Measurements from ENCODE around the gene PGP.

PGP gene

DNA sequence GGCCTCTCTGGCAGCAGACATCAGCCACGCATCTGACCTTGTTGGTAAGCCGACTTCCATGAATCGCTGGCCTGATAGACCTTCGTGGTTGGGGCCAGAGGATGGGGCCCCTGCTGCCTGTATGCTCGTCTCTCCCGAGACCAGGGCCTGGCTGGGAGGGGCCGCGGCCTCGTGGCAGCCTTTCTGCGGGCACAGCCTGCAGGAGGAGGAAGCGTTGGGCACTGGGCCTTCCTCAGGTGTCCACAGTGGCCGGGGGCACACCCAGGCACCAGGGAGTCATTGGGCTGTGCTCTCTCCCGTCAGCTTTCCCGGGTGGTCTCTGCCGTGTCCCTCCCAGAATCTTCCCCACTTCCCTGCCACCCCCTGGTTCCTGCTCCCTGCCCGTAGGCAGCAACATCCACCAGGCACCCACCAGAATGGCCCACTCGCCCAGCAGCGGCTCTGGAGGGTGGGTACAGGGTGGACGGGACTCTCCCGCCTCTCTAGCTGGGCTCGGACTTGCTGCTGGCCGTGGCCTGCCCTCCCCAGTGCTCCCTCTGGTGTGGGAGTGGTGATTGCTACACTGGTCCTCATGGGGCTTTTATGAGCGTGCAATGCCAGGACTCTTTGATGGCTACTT, 15.1 kb upstream of the PGP start:
- H3K9me3 ChIP-seq (ENCODE audit: control insufficient read depth, low read length): no peaks in the 10 kb centered on the region
- DNase-seq (ENCODE audit: low read depth): no peak
- H3K4me1 ChIP-seq (ENCODE audit: control insufficient read depth, insufficient read depth, low read length): peaks cover 6% of the 10 kb centered on the region
- H3K36me3 ChIP-seq (ENCODE audit: control insufficient read depth, insufficient read depth, low read length, severe bottlenecking): peaks cover 53% of the 10 kb centered on the region
- H3K27me3 ChIP-seq (replicated peaks; ENCODE audit: control insufficient read depth, insufficient read depth, low read length): no peaks in the 10 kb centered on the region
- H3K4me3 ChIP-seq (ENCODE audit: low read length): no peak overlapping the region
- no peak overlapping the region for H3K9ac ChIP-seq (ENCODE audit: low read length)

DNA sequence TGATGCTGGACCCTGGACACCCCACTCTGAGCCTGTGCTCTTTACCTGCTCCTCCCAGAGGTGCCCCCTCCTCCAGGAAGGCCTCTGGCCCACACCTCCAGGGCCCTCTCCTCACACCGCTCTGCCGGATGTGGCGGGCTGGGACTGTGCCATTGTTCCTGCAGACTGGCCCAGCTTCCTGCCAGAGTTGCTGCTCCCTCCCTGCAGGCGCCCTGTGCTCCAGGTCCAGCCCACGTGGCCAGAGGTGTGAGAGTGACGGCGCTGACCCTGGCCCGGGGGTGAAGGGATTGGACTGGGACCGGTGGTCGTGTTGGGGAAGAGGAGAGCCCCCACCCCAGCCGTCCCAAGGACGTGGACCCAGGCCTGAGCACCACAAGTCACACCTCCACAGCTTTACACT, 14.5 kb upstream of the PGP start:
- Histone ChIP-seq H3K36me3 (ENCODE audit: control insufficient read depth, insufficient read depth, low read length, severe bottlenecking) (peaks cover 49% of the 10 kb centered on the region), H3K4me3 (ENCODE audit: low read length) (no peak overlapping the region), H3K9ac (ENCODE audit: low read length) (no peak overlapping the region), H3K9me3 (ENCODE audit: control insufficient read depth, low read length) (no peaks in the 10 kb centered on the region), H3K4me1 (ENCODE audit: control insufficient read depth, insufficient read depth, low read length) (peaks cover 12% of the 10 kb centered on the region), H3K27me3 (replicated peaks; ENCODE audit: control insufficient read depth, insufficient read depth, low read length) (no peaks in the 10 kb centered on the region)
- DNase-seq (ENCODE audit: low read depth): no peak

DNA sequence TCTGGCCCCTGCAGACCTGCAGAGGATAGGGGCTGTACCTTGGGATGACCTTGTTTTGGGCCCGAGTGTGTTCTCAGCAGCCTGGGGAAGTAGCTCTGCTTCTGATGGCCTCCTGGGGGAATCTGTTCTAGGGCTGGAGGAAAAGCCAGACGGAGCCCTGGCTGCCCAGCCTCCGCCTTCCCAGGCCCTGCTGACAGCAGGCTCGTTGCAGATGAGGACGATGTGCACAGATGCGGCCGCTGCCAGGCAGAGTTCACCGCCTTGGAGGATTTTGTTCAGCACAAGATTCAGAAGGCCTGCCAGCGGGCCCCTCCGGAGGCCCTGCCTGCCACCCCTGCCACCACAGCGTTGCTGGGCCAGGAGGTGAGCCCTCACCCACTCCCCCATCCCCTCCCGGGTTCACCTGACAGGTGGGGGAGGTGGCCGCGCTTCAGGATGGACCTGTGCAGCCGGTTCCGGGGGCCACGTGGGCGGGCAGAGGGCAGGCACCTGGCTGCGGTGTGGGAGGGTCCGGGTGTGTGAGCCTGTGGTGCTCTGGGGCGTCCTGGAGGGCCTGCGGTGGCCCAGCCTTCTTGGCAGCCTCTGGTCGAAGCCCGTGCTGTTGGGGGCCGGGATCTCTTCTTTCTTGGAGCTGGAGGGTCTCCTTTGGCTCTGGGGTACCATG, 13.7 kb upstream of the PGP start:
- Histone ChIP-seq H3K9me3 (ENCODE audit: control insufficient read depth, low read length) (no peaks in the 10 kb centered on the region), H3K4me3 (ENCODE audit: low read length) (no peak overlapping the region), H3K27me3 (replicated peaks; ENCODE audit: control insufficient read depth, insufficient read depth, low read length) (no peaks in the 10 kb centered on the region), H3K4me1 (ENCODE audit: control insufficient read depth, insufficient read depth, low read length) (peaks cover 12% of the 10 kb centered on the region), H3K9ac (ENCODE audit: low read length) (no peak overlapping the region), H3K36me3 (ENCODE audit: control insufficient read depth, insufficient read depth, low read length, severe bottlenecking) (peaks cover 41% of the 10 kb centered on the region)
- no peak for DNase-seq (ENCODE audit: low read depth)

DNA sequence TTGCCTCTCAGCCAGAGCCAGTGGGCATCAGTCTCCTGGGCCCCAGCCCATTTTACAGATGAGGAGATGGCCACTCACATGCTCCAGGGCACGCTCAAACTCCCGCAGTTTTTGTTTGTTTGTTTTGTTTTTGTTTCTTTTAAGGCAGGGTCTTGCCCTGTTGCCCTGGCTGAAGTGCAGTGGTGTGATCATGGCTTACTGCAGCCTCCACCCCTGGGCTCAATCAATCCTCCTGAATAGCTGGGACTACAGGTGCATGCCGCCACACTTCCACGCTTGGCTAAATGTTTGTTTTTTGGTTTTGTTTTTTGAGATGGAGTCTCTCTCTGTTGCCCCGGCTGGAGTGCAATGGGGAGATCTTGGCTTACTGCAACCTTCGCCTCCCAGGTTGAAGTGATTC, 12.3 kb upstream of the PGP start:
- Histone ChIP-seq H3K36me3 (ENCODE audit: control insufficient read depth, insufficient read depth, low read length, severe bottlenecking) (peaks cover 28% of the 10 kb centered on the region), H3K4me1 (ENCODE audit: control insufficient read depth, insufficient read depth, low read length) (peaks cover 12% of the 10 kb centered on the region), H3K27me3 (replicated peaks; ENCODE audit: control insufficient read depth, insufficient read depth, low read length) (no peaks in the 10 kb centered on the region), H3K9me3 (ENCODE audit: control insufficient read depth, low read length) (no peaks in the 10 kb centered on the region), H3K4me3 (ENCODE audit: low read length) (no peak overlapping the region), H3K9ac (ENCODE audit: low read length) (no peak overlapping the region)
- DNase-seq (ENCODE audit: low read depth): no peak

DNA sequence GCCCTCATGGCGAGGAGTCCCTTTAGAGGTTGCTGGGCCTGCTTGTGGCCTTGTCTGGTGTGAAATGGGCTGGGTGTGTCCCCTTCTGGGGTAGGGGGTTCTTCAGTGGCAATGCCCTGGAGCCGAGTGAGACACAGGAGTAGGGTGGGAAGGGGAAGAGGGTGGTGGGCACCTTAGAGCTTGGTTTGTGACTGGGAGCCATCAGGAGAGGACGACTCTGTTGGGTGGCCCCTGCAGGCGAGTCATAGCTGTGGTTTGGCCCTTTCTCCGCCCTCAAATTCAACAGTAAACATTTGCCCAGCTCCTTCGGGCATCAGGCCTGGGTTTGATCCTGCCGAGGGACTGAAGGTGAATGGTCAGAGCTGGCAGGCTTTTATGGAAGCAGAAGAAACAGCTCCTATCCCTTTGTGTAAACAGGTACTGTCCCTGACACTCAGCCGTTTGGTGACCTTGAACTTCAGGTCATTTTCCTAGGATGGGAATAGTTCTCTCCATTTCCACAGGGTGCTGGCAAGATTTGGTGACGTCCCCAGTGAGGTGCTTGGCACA, 11.7 kb upstream of the PGP start:
- H3K9ac ChIP-seq (ENCODE audit: low read length): no peak overlapping the region
- no peak for DNase-seq (ENCODE audit: low read depth)
- H3K4me3 ChIP-seq (ENCODE audit: low read length): no peak overlapping the region
- peaks cover 12% of the 10 kb centered on the region for H3K4me1 ChIP-seq (ENCODE audit: control insufficient read depth, insufficient read depth, low read length)
- no peaks in the 10 kb centered on the region for H3K9me3 ChIP-seq (ENCODE audit: control insufficient read depth, low read length)
- H3K36me3 ChIP-seq (ENCODE audit: control insufficient read depth, insufficient read depth, low read length, severe bottlenecking): peaks cover 22% of the 10 kb centered on the region
- no peaks in the 10 kb centered on the region for H3K27me3 ChIP-seq (replicated peaks; ENCODE audit: control insufficient read depth, insufficient read depth, low read length)

DNA sequence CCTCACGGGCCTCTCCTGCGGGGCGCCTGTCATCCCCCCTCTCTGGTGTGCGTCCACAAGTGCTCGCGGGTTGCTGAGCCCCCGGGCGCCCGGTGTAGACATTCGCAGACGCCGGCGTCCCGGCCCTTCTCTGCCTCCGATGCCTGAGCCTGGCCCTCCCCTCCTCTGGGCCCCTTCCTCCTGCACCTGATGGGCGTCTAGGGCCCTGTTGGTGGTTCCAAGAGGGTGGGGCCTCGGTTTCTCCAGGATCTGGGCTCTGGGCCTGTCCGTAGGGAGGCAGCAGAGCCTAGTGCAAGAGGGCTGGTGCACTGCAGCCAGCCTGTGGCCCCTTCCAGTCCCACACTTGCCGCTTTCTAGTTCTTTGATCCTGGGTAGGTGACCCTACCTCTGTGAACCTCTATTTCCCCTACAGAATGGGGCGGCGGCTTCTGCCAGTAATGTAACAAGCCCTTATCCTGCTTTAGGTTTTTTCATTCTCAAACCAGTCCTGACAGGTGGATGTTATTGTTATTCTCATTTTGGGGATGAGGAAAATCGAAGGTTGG, 9.4 kb upstream of the PGP start:
- H3K4me1 ChIP-seq (ENCODE audit: control insufficient read depth, insufficient read depth, low read length): peaks cover 12% of the 10 kb centered on the region
- no peaks in the 10 kb centered on the region for H3K9me3 ChIP-seq (ENCODE audit: control insufficient read depth, low read length)
- H3K9ac ChIP-seq (ENCODE audit: low read length): peak overlapping the region; percentile 96
- DNase-seq (ENCODE audit: low read depth): peak; percentile 73
- H3K4me3 ChIP-seq (ENCODE audit: low read length): peak overlapping the region; percentile 88
- peaks cover 9% of the 10 kb centered on the region for H3K36me3 ChIP-seq (ENCODE audit: control insufficient read depth, insufficient read depth, low read length, severe bottlenecking)
- H3K27me3 ChIP-seq (replicated peaks; ENCODE audit: control insufficient read depth, insufficient read depth, low read length): no peaks in the 10 kb centered on the region

DNA sequence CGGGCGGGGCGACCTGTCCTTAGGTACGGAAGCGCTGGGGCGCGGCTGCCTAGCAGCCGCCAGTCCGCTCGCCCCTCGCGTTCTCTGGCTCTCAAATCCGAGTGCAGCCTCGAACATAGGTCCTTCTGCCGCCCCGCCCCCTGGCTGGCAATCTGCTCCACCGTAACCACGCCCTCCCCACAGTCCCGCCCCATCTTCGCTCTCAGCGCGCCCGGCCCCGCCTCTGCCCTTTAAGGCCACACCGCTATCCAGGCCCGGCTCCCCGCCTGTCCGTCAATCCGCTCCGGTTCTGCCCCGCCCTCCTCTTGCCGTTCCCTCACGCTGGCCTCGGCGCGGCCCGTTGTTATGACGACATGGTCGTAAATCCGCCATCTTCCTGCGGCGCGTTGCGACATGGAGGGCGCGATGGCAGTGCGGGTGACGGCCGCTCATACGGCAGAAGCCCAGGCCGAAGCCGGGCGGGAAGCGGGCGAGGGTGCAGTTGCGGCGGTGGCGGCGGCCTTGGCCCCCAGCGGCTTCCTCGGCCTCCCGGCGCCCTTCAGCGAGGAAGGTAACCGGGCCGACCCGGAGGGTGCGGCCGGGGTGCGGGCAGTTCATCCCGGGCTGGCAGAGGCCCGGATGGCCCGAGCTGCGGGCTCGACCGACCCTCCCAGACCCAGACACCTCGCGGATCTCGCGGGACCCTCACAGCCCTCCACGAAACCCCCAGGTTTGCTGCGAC, 8.7 kb upstream of the PGP start, which contains the start of gene E4F1:
Gene E4F1 (plus strand): TSS at position 371 of the 721 bp plus-strand sequence. CDS start 23 bp downstream, at position 394.
- H3K4me3 ChIP-seq (ENCODE audit: low read length): peak within 1 kb of the TSS; percentile 88
- H3K27me3 ChIP-seq (replicated peaks; ENCODE audit: control insufficient read depth, insufficient read depth, low read length): no peaks in the 10 kb centered on the region
- H3K4me1 ChIP-seq (ENCODE audit: control insufficient read depth, insufficient read depth, low read length): peaks cover 12% of the 10 kb centered on the region
- H3K9ac ChIP-seq (ENCODE audit: low read length): peak within 1 kb of the TSS; percentile 96
- peaks cover 2% of the 10 kb centered on the region for H3K36me3 ChIP-seq (ENCODE audit: control insufficient read depth, insufficient read depth, low read length, severe bottlenecking)
- peak; percentile 100 for DNase-seq (ENCODE audit: low read depth)
- no peaks in the 10 kb centered on the region for H3K9me3 ChIP-seq (ENCODE audit: control insufficient read depth, low read length)

DNA sequence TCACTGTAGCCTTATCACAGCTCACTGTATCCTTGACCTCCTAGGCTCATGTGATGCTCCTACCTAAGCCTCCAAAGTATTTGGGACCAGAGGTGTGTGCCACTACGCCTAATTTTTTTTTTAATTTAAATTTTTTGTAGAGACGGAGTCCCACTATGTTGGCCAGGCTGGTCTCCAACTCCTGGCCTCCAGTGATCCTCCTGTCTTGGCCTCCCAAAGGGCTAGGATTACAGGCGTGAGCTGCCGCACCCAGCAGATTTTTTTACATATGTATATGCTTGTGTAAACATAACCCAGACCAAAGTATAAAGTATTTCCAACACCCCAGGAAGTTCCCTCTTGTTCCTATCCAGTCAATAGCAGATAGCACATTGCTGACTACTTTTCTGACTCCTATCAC, 1.7 kb upstream of the PGP start:
- Histone ChIP-seq H3K9me3 (ENCODE audit: control insufficient read depth, low read length) (no peaks in the 10 kb centered on the region), H3K27me3 (replicated peaks; ENCODE audit: control insufficient read depth, insufficient read depth, low read length) (no peaks in the 10 kb centered on the region), H3K4me3 (ENCODE audit: low read length) (no peak overlapping the region), H3K36me3 (ENCODE audit: control insufficient read depth, insufficient read depth, low read length, severe bottlenecking) (no peaks in the 10 kb centered on the region), H3K9ac (ENCODE audit: low read length) (no peak overlapping the region), H3K4me1 (ENCODE audit: control insufficient read depth, insufficient read depth, low read length) (peaks cover 21% of the 10 kb centered on the region)
- no peak for DNase-seq (ENCODE audit: low read depth)

DNA sequence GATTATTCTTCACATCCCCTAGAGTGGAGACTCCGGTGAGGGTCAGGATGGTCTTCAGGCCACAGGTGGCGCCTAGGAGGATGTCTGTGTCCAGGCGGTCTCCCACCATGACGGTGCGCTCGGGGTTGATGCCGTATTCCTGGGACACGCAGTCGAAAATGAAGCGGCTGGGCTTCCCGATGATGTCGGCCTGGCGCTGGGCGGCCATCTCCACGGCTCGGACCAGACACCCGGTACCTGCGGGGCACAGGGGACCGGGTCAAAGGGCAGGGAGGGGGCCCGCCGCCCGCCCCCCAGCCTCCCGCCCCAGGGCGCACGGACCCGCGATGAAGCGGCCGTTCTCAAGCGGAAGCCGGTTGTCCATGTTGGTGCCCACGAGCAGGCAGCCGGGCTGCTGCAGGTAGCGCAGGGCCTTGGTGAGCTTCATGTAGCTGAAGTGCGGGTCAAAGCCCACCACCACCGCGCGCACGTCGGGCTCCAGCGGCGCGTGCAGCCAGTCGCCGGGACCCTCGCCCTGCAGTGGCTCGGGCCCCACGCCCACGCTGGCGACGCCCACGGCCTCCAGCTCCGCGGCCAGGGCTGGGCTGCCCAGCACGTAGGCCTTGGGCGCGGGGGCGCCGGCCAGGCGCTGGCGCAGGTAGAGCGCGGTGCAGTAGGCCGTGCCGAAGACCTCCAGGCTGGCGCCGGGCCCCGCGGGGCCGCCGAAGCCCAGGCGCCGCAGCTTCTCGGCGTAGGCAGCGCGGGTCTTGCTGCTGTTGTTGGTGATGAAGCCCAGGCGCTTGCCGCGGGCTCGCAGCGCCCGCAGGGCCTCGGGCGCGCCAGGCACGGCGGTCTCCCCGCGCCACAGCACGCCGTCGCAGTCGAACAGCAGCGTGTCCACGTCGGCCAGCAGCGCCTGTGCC, 572 bp downstream of the PGP start:
- DNase-seq (ENCODE audit: low read depth): peak; percentile 27
- H3K4me3 ChIP-seq (ENCODE audit: low read length): peak overlapping the region; percentile 91

DNA sequence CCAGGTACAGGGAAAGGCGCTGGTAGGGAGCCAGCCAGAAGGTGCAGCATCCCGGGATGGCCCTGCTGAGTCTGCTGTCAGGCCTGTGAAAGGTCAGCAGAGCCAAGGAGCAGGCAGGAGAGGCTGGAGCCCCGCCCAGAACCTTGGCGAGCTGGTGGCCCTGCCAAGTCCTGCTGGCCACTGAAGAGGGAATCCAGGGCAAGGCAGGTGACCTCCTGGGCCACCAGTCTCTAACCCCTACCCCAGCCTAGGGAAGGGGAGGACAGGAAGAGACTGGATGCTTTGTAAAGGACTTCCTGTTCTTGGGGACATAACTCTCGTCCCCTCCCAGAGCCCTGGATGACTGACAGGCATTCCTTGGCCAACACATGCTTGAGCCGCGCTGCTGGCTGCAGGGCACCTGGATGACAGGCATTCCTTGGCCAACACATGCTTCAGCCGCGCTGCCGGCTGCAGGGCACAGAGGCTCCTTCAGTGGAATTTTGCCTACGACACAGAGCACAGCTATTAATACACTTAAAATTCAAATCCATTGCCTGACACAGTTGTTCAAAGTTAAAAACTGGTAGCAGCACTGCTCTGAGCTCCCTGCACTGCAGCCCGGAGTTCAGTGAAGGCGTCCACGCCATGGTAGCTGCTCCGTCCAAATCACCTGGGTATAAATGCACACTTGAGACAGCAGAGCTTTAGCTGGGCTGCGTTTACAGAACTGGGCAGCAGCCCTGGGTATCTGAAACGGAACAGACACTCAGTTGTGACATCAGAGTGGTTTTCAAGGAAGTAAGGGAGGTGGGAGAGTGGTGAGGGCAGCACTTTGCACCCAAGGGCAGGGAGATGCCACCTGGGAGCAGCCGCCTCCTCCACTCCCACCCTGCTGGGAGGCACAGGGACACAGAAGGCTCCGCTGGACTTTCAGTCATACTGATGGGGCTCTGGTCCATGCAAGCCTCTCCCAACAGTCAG, 2.0 kb downstream of the PGP start:
- Histone ChIP-seq H3K27me3 (replicated peaks; ENCODE audit: control insufficient read depth, insufficient read depth, low read length) (no peaks in the 10 kb centered on the region), H3K9me3 (ENCODE audit: control insufficient read depth, low read length) (no peaks in the 10 kb centered on the region), H3K4me3 (ENCODE audit: low read length) (peak overlapping the region; percentile 91), H3K9ac (ENCODE audit: low read length) (peak overlapping the region; percentile 92), H3K4me1 (ENCODE audit: control insufficient read depth, insufficient read depth, low read length) (peaks cover 21% of the 10 kb centered on the region), H3K36me3 (ENCODE audit: control insufficient read depth, insufficient read depth, low read length, severe bottlenecking) (peaks cover 18% of the 10 kb centered on the region)
- no peak for DNase-seq (ENCODE audit: low read depth)

More for the DNA sequence above, 572 bp downstream of the PGP start:
- no peaks in the 10 kb centered on the region for H3K27me3 ChIP-seq (replicated peaks; ENCODE audit: control insufficient read depth, insufficient read depth, low read length)
- peak overlapping the region; percentile 92 for H3K9ac ChIP-seq (ENCODE audit: low read length)
- H3K4me1 ChIP-seq (ENCODE audit: control insufficient read depth, insufficient read depth, low read length): peaks cover 21% of the 10 kb centered on the region
- peaks cover 6% of the 10 kb centered on the region for H3K36me3 ChIP-seq (ENCODE audit: control insufficient read depth, insufficient read depth, low read length, severe bottlenecking)
- H3K9me3 ChIP-seq (ENCODE audit: control insufficient read depth, low read length): no peaks in the 10 kb centered on the region
